Measurements from ENCODE around the gene USP9X. TPM values are rescaled to one million over a fixed set of nuclear protein-coding genes. Genes with fewer than 3 reads are reported as not detected.

USP9X gene
- total and polyA plus RNA-seq, 2 experiments from 2014 or later: 62.2 to 329 TPM

- TF ChIP-seq ZNF331 (CRISPR knock-in tag; IDR thresholded peaks at IDR 0.05; ENCODE audit: low read depth) (no peak), STAT1 (IDR thresholded peaks at IDR 0.05; ENCODE audit: unreplicated experiment) (no peak), POLR2AphosphoS5 (IDR thresholded peaks at IDR 0.05; ENCODE audit: low read depth) (no peak)
- TF ChIP-seq, protein P1, sequence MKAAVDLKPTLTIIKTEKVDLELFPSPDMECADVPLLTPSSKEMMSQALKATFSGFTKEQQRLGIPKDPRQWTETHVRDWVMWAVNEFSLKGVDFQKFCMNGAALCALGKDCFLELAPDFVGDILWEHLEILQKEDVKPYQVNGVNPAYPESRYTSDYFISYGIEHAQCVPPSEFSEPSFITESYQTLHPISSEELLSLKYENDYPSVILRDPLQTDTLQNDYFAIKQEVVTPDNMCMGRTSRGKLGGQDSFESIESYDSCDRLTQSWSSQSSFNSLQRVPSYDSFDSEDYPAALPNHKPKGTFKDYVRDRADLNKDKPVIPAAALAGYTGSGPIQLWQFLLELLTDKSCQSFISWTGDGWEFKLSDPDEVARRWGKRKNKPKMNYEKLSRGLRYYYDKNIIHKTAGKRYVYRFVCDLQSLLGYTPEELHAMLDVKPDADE (IDR thresholded peaks at IDR 0.05): no peak
Measured at GRCh38 chrX:41100200-41100599, 15.0 kb downstream of the USP9X start (continued).

GRCh38 chrX:41100819-41101218, 15.6 kb downstream of the USP9X start:
- Histone ChIP-seq H3K79me2 (replicated peaks; ENCODE audit: insufficient read depth) (peaks cover 100% of the 10 kb centered on the region), H3K27me3 (ENCODE audit: insufficient read depth) (no peaks in the 10 kb centered on the region), H2AFZ (no peak overlapping the region), H3K27ac (ENCODE audit: low read depth) (no peak overlapping the region), H3K4me1 (ENCODE audit: insufficient read depth) (peaks cover 57% of the 10 kb centered on the region), H3K36me3 (ENCODE audit: insufficient read depth) (no peaks in the 10 kb centered on the region), H4K20me1 (replicated peaks; ENCODE audit: insufficient read depth) (peaks cover 59% of the 10 kb centered on the region), H3F3A (replicated peaks; ENCODE audit: low read depth) (no peaks in the 10 kb centered on the region), H3K9me2 (ENCODE audit: insufficient read depth) (no peaks in the 10 kb centered on the region), H3K4me2 (no peak overlapping the region), H3K4me3 (no peak overlapping the region)
- TF ChIP-seq, protein P2, sequence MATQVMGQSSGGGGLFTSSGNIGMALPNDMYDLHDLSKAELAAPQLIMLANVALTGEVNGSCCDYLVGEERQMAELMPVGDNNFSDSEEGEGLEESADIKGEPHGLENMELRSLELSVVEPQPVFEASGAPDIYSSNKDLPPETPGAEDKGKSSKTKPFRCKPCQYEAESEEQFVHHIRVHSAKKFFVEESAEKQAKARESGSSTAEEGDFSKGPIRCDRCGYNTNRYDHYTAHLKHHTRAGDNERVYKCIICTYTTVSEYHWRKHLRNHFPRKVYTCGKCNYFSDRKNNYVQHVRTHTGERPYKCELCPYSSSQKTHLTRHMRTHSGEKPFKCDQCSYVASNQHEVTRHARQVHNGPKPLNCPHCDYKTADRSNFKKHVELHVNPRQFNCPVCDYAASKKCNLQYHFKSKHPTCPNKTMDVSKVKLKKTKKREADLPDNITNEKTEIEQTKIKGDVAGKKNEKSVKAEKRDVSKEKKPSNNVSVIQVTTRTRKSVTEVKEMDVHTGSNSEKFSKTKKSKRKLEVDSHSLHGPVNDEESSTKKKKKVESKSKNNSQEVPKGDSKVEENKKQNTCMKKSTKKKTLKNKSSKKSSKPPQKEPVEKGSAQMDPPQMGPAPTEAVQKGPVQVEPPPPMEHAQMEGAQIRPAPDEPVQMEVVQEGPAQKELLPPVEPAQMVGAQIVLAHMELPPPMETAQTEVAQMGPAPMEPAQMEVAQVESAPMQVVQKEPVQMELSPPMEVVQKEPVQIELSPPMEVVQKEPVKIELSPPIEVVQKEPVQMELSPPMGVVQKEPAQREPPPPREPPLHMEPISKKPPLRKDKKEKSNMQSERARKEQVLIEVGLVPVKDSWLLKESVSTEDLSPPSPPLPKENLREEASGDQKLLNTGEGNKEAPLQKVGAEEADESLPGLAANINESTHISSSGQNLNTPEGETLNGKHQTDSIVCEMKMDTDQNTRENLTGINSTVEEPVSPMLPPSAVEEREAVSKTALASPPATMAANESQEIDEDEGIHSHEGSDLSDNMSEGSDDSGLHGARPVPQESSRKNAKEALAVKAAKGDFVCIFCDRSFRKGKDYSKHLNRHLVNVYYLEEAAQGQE (IDR thresholded peaks at IDR 0.05; ENCODE audit: unreplicated experiment): no peak
- TF ChIP-seq EZH2 (IDR thresholded peaks at IDR 0.05; ENCODE audit: low read depth, unreplicated experiment) (no peak), STAT1 (IDR thresholded peaks at IDR 0.05; ENCODE audit: unreplicated experiment) (no peak), CREB1 (CRISPR knock-in tag; IDR thresholded peaks at IDR 0.05; ENCODE audit: low read depth) (no peak), POLR2AphosphoS5 (IDR thresholded peaks at IDR 0.05; ENCODE audit: low read depth) (no peak), EZH2phosphoT487 (IDR thresholded peaks at IDR 0.05; ENCODE audit: unreplicated experiment) (no peak), ZNF114 (CRISPR knock-in tag; IDR thresholded peaks at IDR 0.05) (no peak), ZNF331 (CRISPR knock-in tag; IDR thresholded peaks at IDR 0.05; ENCODE audit: low read depth) (no peak), NANOG (IDR thresholded peaks at IDR 0.05; ENCODE audit: borderline replicate concordance) (no peak)
- TF ChIP-seq, protein P3, sequence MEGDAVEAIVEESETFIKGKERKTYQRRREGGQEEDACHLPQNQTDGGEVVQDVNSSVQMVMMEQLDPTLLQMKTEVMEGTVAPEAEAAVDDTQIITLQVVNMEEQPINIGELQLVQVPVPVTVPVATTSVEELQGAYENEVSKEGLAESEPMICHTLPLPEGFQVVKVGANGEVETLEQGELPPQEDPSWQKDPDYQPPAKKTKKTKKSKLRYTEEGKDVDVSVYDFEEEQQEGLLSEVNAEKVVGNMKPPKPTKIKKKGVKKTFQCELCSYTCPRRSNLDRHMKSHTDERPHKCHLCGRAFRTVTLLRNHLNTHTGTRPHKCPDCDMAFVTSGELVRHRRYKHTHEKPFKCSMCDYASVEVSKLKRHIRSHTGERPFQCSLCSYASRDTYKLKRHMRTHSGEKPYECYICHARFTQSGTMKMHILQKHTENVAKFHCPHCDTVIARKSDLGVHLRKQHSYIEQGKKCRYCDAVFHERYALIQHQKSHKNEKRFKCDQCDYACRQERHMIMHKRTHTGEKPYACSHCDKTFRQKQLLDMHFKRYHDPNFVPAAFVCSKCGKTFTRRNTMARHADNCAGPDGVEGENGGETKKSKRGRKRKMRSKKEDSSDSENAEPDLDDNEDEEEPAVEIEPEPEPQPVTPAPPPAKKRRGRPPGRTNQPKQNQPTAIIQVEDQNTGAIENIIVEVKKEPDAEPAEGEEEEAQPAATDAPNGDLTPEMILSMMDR (conservative IDR thresholded peaks at IDR 0.05; ENCODE audit: low read depth in 2 of 2): no peak
- H3K27me3 Mint-ChIP-seq (ENCODE audit: insufficient read depth, low read depth, poor library complexity): peaks cover 5% of the 10 kb centered on the region
- ATAC-seq (no peak), DNase-seq (ENCODE audit: low spot score) (no peak)
- peaks cover 44% of the 10 kb centered on the region for H3K4me1 Mint-ChIP-seq
- H3K9me3 Mint-ChIP-seq: no peaks in the 10 kb centered on the region
- H3K4me3 Mint-ChIP-seq: no peak overlapping the region
- H3K36me3 Mint-ChIP-seq (ENCODE audit: low read depth): peaks cover 32% of the 10 kb centered on the region; the same call in 2 of the 3 replicates
- no peak overlapping the region for H3K27ac Mint-ChIP-seq
